GM19351 (cell line): ENCODE measurements around the gene FSTL4.

Source experiments
- ATAC-seq: cut with Tn5 transposase; IDR thresholded peaks from one replicate; pipeline ENCODE4 v1.9.1; 2021; ENCODE audit warnings: mild to moderate bottlenecking, moderate library complexity; ENCODE audit not compliant: unreplicated experiment

The FSTL4 gene

GRCh38 chr5:133483406-133484090, 128.8 kb downstream of the FSTL4 start:
- no peak for ATAC-seq

DNA sequence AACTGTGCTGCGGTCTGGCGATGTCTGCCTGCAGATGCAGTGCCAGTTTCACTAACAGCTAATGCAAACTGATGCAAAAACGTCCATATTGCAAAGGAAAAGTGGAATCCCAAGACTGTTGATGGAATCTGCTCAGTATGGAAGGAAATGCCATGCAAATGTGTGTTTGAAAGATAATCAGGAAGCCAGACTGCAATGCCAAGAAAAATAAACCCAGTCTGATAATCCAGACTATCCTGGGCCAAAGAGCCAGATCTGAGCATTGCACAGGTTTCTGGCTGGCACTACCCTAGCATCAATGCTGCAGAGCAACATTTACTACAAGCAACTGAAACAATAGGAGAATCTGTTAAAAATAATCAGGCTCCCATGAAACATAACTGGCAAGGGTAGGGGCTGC, 130.3 kb downstream of the FSTL4 start:
- no peak for ATAC-seq

GRCh38 chr5:133480866-133481265, 131.5 kb downstream of the FSTL4 start:
- ATAC-seq = no peak

DNA sequence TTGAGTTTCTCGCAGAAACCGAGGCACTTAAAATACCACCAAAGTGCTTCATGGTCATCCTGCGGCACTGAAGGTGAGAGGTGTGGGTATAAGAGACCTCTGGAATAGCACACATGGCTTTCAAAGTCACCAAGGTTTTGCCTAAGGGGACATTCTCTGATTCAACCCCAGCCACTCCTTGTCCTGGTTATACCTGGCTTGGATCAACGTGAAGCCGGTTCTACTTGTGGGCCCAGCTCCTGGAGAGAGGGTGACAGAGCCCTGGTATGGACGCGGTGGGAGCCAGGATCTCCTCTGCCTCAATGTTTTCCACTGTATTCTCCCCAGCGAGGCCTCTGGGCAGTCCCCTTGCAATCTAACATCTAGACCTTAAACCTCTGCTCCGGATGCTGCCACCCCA, 132.0 kb downstream of the FSTL4 start:
- ATAC-seq = no peak

GRCh38 chr5:133478199-133478985, 133.9 kb downstream of the FSTL4 start:
- ATAC-seq = no peak

DNA sequence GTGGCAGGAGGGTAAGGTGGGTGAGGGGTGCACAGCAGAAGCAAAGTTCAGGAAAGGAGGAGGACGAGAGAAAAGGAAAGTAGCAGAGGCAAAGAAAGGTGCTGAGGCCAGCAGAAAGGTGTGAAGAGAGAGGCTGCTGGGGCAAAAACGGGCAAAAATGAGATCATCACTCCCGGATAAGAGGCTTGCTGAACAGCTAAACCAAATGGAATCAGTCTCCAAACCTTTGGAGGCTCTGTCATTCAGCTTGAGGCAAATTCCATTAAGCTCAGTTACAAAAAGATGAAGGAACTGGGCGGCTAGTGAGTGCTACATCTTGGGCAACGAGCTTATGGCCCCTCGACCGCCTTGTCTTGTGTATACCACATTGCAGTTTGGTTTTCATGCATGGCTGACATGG, 136.4 kb downstream of the FSTL4 start:
- ATAC-seq = no peak

- no peak for ATAC-seq
Measured at GRCh38 chr5:133474851-133475590, 137.3 kb downstream of the FSTL4 start.

DNA sequence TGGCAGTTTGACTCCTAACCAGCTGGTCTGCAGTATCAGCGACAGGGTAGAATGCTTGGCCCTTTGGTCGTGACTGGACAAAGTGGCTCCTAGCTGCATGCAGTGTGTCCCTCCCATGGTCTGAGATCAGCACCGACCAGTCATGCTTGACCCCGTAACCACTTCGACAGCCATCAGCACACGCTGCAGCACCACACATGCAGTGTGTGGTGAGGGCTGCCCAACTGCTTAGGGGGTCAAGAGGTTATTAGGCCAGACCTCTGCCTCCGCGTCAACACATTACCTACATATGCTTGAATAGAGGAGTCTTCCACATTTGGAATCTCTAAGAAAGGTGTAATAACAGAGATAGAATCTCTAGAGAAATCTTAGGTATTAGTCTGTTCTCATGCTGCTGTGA, 139.1 kb downstream of the FSTL4 start:
- no peak for ATAC-seq

DNA sequence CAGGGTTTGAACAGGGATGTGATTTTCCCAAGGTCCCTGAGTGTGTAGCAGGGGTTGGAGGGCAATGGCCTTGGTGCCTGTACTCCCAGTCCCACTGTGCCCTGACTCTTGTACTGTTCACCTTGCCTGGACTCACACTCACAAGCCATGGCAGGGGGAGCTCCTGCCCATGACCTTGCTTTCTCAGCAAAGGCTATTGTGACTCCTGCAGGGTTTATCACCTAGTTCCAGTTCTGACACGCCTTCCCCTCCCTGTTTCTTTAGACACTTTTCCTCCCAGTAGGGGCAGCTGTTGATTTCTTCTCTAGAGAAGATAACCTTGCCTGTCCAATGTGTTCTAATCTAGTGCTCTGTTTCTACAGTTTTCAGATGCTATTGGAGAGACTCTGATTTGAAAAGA, 139.5 kb downstream of the FSTL4 start:
- ATAC-seq = no peak

- no peak for ATAC-seq
Measured at GRCh38 chr5:133471699-133472098, 140.6 kb downstream of the FSTL4 start.

DNA sequence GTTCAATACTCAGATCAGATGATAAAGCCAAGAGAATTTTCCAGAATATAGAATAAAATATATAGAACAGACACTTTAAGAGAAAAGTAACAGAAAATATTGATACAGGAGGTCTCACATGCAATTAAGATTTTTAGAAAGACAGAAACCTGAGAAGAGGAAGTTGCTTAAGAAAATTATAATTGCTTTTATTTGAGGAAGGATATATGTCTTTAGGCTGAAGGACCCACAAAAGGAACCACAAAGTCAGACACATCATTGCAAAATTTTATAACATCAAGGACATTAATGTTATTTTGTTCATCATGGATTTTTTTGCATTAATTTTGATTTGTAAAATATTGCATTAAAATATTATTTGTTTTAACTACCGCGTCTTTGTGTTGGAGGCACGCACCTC, 141.5 kb downstream of the FSTL4 start:
- ATAC-seq = no peak

DNA sequence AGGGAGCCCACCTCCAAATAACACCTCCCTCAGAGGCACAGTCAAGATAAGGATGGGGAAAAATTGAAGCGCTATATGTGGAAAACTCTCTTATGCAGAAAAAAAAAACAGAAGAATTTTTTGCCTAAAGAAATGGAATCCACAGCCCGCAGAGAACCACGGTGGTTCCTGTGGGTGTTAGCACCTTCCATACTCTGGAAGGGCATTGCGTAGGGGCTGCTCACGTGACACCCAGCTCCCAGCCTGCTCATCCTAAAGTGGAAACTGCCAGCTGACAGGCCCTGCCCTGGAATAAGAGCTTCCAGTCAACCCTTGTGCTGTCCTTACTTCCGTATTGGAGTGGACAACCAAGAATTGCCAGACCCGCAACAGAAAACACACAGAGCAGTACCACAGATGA, 142.5 kb downstream of the FSTL4 start:
- ATAC-seq = no peak

DNA sequence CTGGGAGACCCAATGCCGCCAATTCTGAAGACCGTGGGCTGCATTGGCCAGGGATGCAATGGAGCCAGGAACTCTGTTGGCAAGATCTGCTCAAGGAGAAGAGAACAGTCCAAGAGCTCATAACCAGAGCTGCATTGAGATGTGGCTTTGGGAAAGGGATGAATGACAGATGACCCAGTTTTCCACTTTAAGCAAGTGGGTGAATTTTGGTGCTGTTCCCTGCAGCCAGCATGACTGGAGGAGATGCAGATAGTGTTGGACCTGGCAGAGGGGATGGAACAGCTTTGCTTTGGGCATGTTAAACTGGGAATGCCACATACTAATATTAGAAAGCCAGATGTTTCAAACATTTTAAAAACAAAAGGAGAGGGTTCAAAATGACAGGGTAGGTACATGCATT, 143.1 kb downstream of the FSTL4 start:
- no peak for ATAC-seq

- ATAC-seq = no peak
Measured at GRCh38 chr5:133468596-133468995, 143.7 kb downstream of the FSTL4 start.

- ATAC-seq = no peak
Measured at GRCh38 chr5:133467826-133468463, 144.4 kb downstream of the FSTL4 start.

DNA sequence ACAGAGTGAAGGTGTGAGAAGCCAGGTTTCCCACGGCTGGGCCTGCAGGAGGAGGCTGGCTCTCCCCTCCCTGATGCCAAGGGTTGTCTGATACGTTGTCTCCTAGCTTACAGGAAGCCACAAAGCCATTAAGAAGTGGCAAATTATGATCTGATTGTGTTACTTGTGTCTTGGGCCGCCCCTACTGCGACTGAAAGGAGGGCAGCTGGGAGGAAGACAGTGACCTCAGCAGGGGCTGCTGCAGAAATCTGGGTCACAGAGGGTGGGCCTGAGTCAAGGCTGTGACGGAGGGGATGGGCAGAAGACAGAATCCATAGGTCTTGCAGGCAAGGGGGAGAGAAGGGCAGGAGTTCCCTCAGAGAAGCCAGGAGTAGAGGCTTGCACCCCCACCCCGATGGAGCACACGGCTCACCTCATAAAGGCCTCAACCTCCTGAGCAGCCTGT, 145.0 kb downstream of the FSTL4 start:
- ATAC-seq = no peak

DNA sequence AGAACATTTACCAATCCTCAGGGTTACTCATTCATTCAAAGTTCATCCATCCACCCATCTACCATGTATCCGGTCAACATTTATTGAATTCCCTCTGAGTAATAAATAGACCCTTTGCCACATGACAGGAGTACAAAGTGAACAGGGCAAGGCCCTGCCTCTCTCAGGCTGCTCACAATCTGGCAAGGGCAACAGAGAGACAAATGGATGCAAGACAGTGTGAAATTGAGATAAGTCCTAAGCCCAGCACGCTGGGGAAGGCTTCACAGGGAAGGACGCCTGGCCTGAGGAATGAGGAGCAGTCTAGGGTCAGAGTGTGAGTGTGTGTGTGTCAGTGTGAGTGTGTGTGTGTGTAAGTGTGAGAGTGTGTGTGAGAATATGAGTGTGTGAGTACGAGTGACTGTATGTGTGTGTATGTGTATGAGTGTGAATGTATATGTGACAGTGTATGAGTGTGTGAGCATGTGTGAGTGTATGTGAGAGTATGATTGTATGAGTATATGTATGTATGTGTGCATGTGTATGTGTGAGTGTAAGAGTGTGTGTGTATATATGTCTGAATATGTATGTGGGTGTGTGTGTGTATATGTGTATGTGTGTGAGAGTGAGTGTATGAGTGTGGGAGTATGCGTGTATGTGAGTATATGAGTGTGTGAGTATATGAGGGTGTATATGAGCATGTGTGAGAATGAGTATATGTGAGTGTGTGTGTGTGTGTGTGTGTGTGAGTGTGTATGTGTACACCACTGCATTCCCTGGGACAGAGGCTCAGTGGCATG, 145.6 kb downstream of the FSTL4 start:
- ATAC-seq = no peak

DNA sequence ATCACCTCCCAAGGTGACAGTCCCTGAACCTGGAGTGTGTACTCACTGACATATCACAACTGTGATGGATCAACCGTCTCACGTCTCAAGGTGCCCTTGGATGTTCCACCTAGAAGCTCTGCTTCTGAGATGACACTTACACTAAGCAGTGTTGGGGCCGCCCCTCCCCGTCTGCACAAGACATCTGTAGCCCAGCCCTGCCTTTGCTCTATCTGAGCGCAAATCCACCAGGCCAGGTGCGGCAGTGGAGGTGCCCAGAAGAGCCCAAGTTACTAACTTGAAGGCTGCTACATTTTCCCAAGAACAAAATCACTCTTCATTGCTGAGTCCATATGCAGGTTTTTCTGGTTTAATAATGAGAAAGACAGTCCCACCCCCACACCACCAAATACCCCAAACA, 148.3 kb downstream of the FSTL4 start:
- ATAC-seq = no peak

- ATAC-seq = no peak
Measured at GRCh38 chr5:133461796-133462516, 150.4 kb downstream of the FSTL4 start.
